HG03439 (cell line): ENCODE data around the gene FAM110C.
"Not testable (repeated sequence)": the region's sequence is repeated elsewhere in the genome, so short reads cannot be mapped to it uniquely, and the experiment has no call there.

Experiments used
- ATAC-seq: cut with Tn5 transposase; IDR thresholded peaks from one replicate; pipeline ENCODE4 v1.9.1; 2021; ENCODE audit warnings: mild to moderate bottlenecking, moderate library complexity; ENCODE audit not compliant: unreplicated experiment

The FAM110C gene, protein sequence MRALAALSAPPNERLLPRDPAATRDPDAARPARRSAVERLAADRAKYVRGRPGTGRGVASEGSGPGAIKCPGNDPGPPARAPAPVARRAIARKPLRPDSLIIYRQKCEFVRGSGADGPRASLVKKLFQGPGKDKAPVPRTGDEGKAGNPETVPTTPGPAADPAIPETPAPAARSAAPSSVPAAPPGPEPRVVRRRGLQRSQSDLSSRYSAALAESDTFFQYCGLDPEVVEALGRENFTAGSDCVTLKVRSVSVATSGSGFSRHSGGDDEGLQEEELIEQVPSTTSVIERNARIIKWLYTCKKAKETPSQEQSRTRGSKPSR

DNA sequence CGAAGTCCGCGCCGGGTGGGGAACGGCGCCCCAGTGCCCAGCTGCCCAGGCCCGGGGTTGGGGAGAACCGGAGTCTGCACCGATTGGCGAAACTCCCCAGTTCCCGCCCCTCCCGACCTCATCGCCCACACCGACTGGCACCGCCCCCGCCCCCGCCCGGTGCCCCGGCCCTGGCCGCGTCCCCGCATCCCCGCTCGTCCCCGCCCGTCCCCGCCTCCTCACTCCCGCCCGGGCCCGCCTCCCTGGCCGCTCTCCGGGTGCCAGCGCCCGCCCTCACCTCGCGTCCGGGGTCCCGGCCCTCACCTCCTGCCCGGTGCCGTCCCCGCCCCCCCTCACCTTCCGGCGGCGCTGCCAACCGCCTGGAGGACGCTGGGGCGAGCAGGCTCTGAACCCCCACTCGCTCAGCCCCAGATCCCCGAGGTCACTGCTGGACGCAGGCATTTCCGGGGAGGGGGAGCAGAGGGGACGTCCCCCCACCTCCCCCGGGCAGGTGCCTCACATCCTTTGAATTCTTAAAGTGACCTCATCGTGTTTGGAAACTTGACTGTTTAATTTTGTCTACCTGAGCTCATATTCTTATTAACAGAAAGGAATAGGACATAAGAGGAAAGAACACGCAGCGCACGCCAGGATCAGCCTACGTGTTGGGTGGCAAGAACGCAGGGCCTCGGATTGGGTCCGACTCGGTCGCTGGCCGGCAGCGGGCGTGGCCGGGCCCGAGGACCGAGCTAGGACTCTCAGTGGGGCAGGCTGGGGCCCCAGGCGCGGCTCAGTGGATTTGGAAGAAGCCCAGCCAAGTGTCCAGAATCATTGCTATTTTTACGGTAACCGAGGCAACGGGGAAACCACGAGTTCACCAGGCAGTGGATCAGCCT, at the start of gene FAM110C:
Gene FAM110C, minus strand, starts transcription at position 35 of the 875 bp plus-strand sequence. CDS start 120 bp downstream, outside the sequence.
- ATAC-seq, result no peak

- ATAC-seq, result no peak
Observed at GRCh38 chr2:92326-92725, 46.0 kb upstream of the FAM110C start.

GRCh38 chr2:90645-91312, 44.5 kb upstream of the FAM110C start:
- no peak for ATAC-seq

DNA sequence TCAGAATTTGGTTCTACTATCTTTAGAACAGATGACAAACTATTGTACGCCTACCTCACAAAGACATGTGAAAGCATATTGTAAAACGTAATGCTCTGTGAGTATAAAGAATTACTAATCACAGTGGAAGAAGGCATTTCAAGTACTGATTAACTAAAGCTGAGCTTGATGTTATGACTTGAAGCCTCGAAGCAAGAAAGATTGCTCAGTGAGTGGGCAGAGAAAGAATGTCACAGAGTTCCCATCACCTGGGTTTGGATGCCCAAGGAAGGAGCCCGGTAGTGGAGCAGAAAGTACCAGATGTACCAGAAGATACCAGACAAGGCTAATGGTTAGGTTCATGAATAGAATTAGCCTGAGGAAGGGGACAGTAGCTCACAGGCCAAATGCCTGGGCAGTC, 39.5 kb upstream of the FAM110C start:
- ATAC-seq, result no peak

- no peak for ATAC-seq
Observed at GRCh38 chr2:84121-84520, 37.8 kb upstream of the FAM110C start.

DNA sequence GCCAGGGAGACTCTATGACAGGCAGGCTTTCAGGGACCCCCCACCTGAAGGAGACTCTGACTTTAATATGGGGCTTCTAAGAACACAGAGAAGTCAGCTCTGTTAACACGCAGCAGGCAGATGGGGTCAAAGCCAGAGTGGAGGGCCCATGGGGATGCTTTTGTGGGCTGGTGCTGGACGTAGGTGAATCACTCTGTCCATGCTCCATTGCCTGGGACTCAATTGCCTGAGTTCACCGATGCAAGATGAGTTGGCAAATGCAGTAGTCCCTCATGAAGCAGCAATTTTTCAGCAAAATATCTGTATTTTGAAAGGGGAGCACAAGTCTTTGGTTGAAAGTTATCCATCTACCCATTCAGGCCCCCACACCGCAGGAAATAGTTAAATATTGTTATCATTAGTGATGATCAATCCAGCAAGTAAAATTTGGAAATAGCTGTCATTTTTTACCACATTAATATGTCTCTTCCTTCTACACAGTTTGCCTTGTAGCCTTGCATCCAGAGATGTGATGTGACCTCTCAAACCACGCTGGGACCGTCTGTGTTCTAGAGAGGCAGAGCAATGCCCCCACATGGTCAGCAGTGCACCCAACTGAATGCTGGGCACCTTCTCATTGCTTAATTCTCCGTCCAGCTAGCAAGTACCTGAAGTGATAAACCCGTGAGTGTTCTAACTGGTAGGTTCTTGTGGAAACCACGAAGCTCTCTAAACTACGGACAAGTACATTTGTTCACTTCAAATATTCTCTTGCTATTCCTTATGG, 34.8 kb upstream of the FAM110C start:
- ATAC-seq, result no peak

DNA sequence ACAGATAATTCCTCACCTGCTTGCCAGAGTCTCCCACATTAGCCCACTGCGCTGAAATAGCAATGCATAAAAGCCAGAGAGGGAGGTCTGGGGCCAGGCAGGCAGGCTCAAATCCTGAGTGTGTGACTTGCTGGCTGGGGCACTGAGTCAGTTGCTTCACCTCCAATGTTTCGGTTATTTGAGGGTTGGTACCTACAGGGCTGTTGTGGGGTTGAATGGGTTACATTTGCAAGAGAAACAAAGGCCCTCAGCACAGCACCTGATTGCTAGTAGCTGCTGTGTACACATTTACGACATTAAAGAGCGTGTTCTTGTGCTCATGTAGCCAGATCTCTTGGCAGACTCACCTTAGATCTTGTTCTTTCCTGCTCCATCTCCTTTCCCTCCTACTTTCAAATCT, 34.1 kb upstream of the FAM110C start:
- no peak for ATAC-seq

- ATAC-seq, result no peak
Observed at GRCh38 chr2:71309-72035, 25.2 kb upstream of the FAM110C start.

DNA sequence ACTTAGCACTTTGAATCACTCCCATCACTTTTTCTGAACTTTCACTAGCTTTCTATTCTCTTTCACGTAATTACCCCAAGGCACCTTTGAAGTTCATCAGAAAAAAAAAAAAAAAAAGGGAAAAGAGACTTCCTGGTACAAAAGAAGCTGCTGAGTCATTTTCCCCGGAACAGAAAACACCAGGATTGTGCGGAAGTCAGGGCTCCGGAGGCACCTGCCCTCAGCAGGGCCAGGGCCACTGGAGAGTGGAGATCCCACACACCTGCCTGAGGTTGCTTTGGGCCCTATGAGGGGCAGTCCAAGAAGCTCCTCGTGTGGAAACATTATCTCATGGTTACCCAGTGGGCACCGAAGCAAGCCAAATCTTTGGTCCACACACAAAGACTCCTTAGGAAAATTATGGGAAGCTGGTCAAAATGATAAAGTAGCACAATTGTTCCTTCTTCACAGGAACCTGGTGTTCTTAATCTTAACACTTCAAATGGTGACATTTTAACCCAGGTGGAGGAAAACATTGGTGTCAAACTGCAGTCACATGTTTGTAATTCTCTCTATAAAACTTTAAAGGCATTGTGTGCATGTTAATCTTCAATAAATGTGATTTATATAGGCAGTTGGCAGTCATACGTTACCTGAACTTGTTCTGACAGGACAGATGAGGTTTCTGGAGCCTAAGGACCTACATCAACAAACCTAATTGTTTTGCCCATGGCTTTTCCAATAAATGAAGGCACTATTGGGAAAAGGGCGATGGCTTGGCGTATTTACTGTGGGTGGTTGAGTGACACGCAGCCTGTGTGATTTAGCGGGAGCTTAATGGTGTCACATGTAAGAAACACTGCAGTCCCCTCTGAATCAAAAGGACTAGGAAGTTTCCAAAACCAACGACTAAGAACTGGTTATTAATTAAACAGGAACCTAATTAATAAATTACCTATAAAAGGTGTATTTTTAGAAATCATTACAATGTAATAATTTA, 23.4 kb upstream of the FAM110C start:
- no peak for ATAC-seq

DNA sequence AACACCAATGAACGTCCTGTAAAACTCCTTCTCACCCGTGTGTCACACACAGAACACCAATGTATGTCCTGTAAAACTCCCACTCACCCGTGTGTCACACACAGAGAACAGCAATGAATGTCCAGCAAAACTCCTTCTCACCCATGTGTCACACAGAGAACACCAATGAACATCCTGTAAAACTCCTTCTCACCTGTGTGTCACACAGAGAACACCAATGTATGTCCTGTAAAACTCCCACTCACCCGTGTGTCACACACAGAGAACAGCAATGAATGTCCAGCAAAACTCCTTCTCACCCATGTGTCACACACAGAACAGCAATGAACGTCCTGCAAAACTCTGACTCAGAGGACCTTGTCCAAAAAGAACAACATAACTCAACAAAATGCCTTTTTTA, 22.3 kb upstream of the FAM110C start:
- not testable (repeated sequence) for ATAC-seq

DNA sequence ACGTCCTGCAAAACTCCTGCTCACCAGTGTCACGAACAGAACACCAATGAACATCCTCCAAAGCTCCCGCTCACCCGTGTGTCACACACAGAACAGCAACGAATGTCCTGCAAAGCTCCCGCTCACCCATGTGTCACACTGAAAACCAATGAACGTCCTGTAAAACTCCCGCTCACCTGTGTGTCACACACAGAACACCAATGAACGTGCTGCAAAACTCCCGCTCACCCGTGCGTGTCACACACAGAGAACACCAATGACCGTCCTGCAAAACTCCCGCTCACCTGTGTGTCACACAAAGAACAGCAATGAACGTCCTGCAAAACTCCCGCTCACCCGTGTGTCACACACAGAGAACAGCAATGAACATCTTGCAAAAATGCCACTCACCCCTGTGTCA, 20.5 kb upstream of the FAM110C start:
- no peak for ATAC-seq

DNA sequence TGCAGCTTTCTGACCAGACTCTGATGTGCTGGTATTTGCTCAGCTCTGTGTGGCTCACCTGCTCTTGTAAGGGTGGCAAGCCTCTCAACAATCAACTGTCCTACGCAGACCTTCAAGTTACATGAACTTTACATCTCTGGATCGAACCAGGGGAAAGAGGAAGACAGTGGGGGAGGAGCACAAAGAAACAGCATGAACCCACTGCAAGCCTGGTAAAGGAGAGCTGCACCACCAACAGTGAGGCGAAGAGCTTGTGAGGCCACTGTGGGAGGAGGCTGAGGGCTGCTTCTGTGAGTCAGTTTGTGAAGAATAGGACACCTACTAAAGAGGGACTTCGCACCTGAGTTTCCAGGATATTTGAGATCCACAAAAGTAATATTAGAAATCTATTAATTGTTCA, 18.8 kb upstream of the FAM110C start:
- ATAC-seq, result no peak

DNA sequence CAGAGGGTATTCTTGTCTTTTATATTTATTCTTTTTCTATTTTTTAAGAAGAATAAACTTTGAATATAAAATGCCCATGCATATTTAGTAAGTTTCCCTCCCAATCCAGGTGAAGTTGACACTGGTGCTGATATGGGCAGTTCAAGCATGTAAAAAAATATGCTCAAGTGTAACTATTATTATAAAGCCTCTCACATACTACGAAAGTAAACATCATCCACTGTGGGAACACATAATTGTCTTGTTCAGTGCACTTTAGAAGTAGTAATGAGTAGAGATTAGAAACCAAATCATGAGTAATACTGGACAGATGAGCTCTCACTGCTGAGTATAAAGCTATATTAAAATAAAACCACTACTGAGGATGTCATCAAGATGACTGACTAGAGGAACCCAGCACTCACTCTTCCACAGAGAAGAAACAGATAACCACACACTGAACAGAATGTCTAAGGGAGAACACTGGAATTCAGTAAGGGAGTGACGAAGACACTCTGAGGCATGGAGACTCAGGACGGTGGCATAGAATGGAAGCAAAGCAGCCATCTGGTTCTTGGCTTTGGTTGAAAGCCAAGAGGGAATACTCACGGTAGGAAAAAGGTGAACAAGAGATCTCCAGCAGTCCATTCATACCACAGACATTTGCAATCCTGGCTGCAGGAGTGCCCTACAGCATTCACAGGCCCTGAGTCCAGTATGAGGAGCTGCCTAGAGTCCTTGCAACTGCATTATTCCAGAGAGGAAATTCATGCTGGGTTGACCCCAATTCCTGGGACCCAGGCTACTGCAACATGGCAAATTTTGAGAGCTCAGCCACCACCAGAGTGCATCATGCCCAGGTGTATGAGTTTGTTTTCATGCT, 9.5 kb upstream of the FAM110C start:
- no peak for ATAC-seq

DNA sequence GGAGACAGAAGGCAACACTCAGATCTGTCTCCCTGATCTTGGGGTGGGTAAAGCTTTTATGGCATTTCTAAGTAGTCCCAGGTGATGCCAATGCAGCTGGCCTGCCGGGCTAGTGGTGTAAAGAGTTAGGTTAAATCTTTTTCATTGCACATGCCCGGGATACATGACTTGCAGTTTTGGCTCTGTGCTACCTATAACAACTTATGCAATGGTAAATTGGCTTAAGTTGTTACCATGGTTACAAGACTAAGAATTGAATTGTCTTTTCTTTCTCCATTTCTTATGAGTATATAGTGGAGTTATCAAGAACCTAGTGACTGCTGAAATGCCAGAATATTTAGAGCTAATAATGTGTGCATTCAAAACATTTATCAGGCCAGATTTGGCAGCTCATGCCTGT, 5.3 kb upstream of the FAM110C start:
- no peak for ATAC-seq

GRCh38 chr2:47737-48136, 1.4 kb upstream of the FAM110C start:
- ATAC-seq, result no peak

GRCh38 chr2:47346-47725, 1.0 kb upstream of the FAM110C start:
- no peak for ATAC-seq

- no peak for ATAC-seq
Observed at GRCh38 chr2:46131-46470, 204 bp downstream of the FAM110C start.
